A673 (cell line): ENCODE measurements around the gene MYOF. TPM values are rescaled to one million over a fixed set of nuclear protein-coding genes. Genes with fewer than 3 reads are reported as not detected.

Experiments used
- BruUV-seq: library from RNA; stranded (reverse); fragments of 400-500 nt; replicated peaks from 2 replicates; lab custom pipeline; 2021; lab: Mats Ljungman, UMichigan
- CTCF ChIA-PET: fragments of 300-600 bp; sonication (Branson Sonifier 250); formaldehyde crosslinking; loops from one replicate; lab custom pipeline; 2022; ENCODE audit warnings: antibody characterized with exemption; lab: Charles Lee
- POLR2A ChIA-PET: fragments of 300-600 bp; sonication (Branson Sonifier 250); formaldehyde crosslinking; loops from one replicate; lab custom pipeline; 2022; ENCODE audit warnings: antibody characterized with exemption; ENCODE audit not compliant: low non-redundant PET; lab: Charles Lee
- DNase-seq: peaks from one replicate; pipeline ENCODE4 v3.0.0-alpha.2; 2015; ENCODE audit warnings: low spot score
- H3K27ac ChIP-seq: fragments of 200-600 bp; sonication (generic); 2 replicates; pipeline ENCODE4 v1.5.1; 2016; ENCODE audit warnings: mixed run types, low read depth, mild to moderate bottlenecking, mixed read lengths, antibody characterized with exemption, low read length; ENCODE audit not compliant: poor library complexity, severe bottlenecking
- H3K27me3 ChIP-seq: fragments of 200-600 bp; sonication (generic); replicated peaks from 2 replicates; pipeline ENCODE4 v1.6.1; 2017; ENCODE audit warnings: mixed run types, low read depth, mild to moderate bottlenecking, mixed read lengths, antibody characterized with exemption, low read length; ENCODE audit not compliant: insufficient read depth, poor library complexity
- H3K36me3 ChIP-seq: fragments of 200-600 bp; sonication (generic); 2 replicates; pipeline ENCODE4 v1.6.1; 2016; ENCODE audit warnings: mixed run types, mild to moderate bottlenecking, mixed read lengths, antibody characterized with exemption, low read length; ENCODE audit not compliant: insufficient read depth, poor library complexity, severe bottlenecking
- H3K4me1 ChIP-seq: fragments of 200-600 bp; sonication (generic); 2 replicates; pipeline ENCODE4 v1.6.1; 2017; ENCODE audit warnings: mixed run types, mild to moderate bottlenecking, mixed read lengths, antibody characterized with exemption, low read length; ENCODE audit not compliant: insufficient read depth, poor library complexity, severe bottlenecking
- H3K4me3 ChIP-seq: fragments of 200-600 bp; sonication (generic); 2 replicates; pipeline ENCODE4 v1.5.1; 2016; ENCODE audit warnings: low read depth, mixed run types, mild to moderate bottlenecking, mixed read lengths, low read length; ENCODE audit not compliant: poor library complexity, severe bottlenecking
- H3K9me3 ChIP-seq: fragments of 200-600 bp; sonication (generic); 2 replicates; pipeline ENCODE4 v1.6.1; 2016; ENCODE audit warnings: mixed run types, low read depth, mild to moderate bottlenecking, mixed read lengths, antibody characterized with exemption, low read length; ENCODE audit not compliant: poor library complexity, severe bottlenecking
- EZH2 ChIP-seq: fragments of 200-600 bp; sonication (generic); IDR thresholded peaks from 2 replicates; pipeline ENCODE4 v1.6.1; 2017; ENCODE audit warnings: borderline replicate concordance, low read depth, mild to moderate bottlenecking, mixed read lengths, antibody characterized with exemption, low read length; ENCODE audit not compliant: poor library complexity, severe bottlenecking
- intact Hi-C: fragments of 100-400 bp; cut with micrococcal nuclease; formaldehyde crosslinking; loops from one replicate; pipeline ENCODE4 v1.10.0; 2022; ENCODE audit not compliant: unreplicated experiment
- total RNA-seq: library from RNA; stranded (reverse); gene quantifications from 2 replicates; pipeline ENCODE4 v1.2.3, GENCODE V29; 2021
- TF ChIP-seq, protein P1 (sequence below): fragments of 300-800, 200-600 bp; sonication (generic); conservative IDR thresholded peaks from 2 replicates; pipeline ENCODE4 v1.5.1; 2017; ENCODE audit warnings: low read depth, mild to moderate bottlenecking, antibody characterized with exemption, low read length, moderate library complexity, mixed read lengths

MYOF gene
- total RNA-seq, 1 experiment from 2014 or later: 24.2 TPM

- no peaks in the 10 kb centered on the region for H3K27me3 ChIP-seq
- POLR2A ChIA-PET: interaction anchor here (0.5 to 0.7 kb wide), 2 partner anchors 8 to 33 kb away, joined by 3 to 15 read pairs; no protein-coding TSS in a partner anchor
- BruUV-seq: TSS peak; percentile 98
Measured at GRCh38 chr10:93437086-93437945, 44.8 kb downstream of the MYOF start.

DNA sequence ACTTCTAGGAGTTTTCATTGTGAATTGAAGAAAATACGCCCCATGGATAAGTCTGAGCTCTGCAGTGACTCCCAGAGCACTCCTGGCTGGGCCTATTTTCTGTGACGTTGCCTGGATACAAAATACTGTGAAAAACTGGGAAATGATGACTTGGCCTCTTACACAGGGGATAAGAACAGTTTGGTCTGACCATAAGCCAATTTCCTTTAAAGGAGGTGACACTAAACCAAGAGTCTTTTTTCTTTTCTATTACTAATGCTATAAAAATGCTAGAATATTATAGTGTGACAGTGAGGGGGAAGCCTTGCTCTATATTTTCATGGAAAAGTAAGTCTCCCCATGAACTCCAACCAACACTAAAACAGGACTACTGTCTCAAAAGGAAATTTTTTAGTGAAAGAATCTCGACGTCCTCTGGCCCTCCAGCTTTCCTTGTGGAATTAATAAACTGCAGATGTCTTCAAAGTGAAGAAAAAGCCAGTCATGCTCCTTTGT, 45.5 kb downstream of the MYOF start:
- Histone ChIP-seq H3K4me3 (no peak overlapping the region), H3K27ac (peak overlapping the region; percentile 95), H3K27me3 (no peaks in the 10 kb centered on the region), H3K9me3 (no peaks in the 10 kb centered on the region), H3K36me3 (no peaks in the 10 kb centered on the region), H3K4me1 (peaks cover 49% of the 10 kb centered on the region)
- ChIA-PET CTCF (no interaction called here), POLR2A (no interaction called here)
- TSS peak; percentile 100 for BruUV-seq
- intact Hi-C loops: loop anchor here (2.0 kb wide), 1 partner anchor 40 kb away; no protein-coding TSS in a partner anchor
- DNase-seq: peak; percentile 82
- no peak for TF ChIP-seq EZH2
- TF ChIP-seq, protein P1, sequence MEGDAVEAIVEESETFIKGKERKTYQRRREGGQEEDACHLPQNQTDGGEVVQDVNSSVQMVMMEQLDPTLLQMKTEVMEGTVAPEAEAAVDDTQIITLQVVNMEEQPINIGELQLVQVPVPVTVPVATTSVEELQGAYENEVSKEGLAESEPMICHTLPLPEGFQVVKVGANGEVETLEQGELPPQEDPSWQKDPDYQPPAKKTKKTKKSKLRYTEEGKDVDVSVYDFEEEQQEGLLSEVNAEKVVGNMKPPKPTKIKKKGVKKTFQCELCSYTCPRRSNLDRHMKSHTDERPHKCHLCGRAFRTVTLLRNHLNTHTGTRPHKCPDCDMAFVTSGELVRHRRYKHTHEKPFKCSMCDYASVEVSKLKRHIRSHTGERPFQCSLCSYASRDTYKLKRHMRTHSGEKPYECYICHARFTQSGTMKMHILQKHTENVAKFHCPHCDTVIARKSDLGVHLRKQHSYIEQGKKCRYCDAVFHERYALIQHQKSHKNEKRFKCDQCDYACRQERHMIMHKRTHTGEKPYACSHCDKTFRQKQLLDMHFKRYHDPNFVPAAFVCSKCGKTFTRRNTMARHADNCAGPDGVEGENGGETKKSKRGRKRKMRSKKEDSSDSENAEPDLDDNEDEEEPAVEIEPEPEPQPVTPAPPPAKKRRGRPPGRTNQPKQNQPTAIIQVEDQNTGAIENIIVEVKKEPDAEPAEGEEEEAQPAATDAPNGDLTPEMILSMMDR: no peak

More at GRCh38 chr10:93437086-93437945, 44.8 kb downstream of the MYOF start:
- Histone ChIP-seq H3K27ac (peak overlapping the region; percentile 95), H3K9me3 (no peaks in the 10 kb centered on the region), H3K4me3 (no peak overlapping the region), H3K4me1 (peaks cover 56% of the 10 kb centered on the region), H3K36me3 (no peaks in the 10 kb centered on the region)
- TF ChIP-seq, protein P1: no peak
- no peak for TF ChIP-seq EZH2
- intact Hi-C loops: loop anchor here (2.0 kb wide), 1 partner anchor 39 kb away; no protein-coding TSS in a partner anchor
- CTCF ChIA-PET: no interaction called here
- peak; percentile 94 for DNase-seq

DNA sequence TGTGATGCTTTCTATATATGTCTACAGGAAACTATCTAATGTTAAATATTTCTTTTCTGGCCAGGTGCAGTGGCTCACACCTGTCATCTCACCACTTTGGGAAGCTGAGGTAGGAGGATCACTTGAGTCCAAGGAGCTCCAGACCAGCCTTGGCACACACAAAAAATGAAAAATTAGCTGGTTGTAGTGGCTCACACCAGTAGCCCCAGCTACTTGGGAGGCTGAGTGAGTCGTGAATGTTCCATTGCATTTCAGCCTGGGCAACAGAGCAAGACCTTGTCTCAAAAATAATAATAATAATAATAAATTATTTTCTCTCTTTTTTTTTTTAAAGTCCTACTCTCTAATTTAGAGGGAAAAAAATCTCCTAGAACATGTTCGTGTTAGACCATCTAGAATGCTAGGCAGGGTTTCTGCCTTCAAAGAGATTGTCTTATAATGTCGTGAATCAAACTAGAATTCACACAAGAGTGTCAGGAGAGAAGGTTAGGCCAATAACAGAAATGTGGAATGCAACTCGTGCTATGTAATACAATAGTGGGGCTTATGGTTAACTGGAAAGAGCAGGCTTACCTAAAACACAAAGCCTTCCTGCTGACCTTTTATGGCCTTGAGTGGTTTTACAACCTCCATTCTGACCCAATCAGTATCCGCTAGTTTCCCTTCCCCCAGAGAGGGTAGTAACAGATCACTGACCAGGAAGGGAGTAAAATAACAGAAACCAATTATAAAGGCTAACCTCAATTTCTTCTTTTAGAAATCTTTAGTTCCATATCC, 46.3 kb downstream of the MYOF start:
- no peak overlapping the region for H3K4me3 ChIP-seq

More for the DNA sequence above, 46.3 kb downstream of the MYOF start:
- Histone ChIP-seq H3K36me3 (no peaks in the 10 kb centered on the region), H3K4me1 (peaks cover 41% of the 10 kb centered on the region), H3K27ac (peak overlapping the region; percentile 95), H3K9me3 (no peaks in the 10 kb centered on the region), H3K27me3 (no peaks in the 10 kb centered on the region)
- intact Hi-C loops: loop anchor here (2.0 kb wide), 1 partner anchor 41 kb away; no protein-coding TSS in a partner anchor
- ChIA-PET POLR2A (no interaction called here), CTCF (no interaction called here)
- DNase-seq: no peak
- TF ChIP-seq, protein P1: no peak
- TF ChIP-seq EZH2: no peak
- BruUV-seq: no TSS peak
